Cardiac muscle cell (in vitro differentiated cells and primary cell): ENCODE measurements around the gene BCR. TPM values are rescaled to one million over a fixed set of nuclear protein-coding genes. Genes with fewer than 3 reads are reported as not detected.

Experiments used
- DNase-seq, 2 donors: peaks; one replicate each; pipeline versions ENCODE4 v3.0.0 to v3.0.0-alpha.2; 2010 to 2017; ENCODE audit warnings: low read depth in 1 of 2, low spot score in 1 of 2
- H3K27ac ChIP-seq: fragments of 200-600 bp; sonication (generic); 2 replicates; pipeline ENCODE4 v1.5.1; 2016
- H3K27me3 ChIP-seq: fragments of 200-600 bp; sonication (generic); 2 replicates; pipeline ENCODE4 v1.6.0; 2016; ENCODE audit warnings: control low read depth
- H3K36me3 ChIP-seq: fragments of 200-600 bp; sonication (generic); 2 replicates; pipeline ENCODE4 v1.5.1; 2016; ENCODE audit warnings: control low read depth
- H3K4me1 ChIP-seq: fragments of 200-600 bp; sonication (generic); 2 replicates; pipeline ENCODE4 v1.8.1; 2017; ENCODE audit warnings: low read depth, mild to moderate bottlenecking, mixed run types
- H3K4me3 ChIP-seq: fragments of 200-600 bp; sonication (generic); 2 replicates; pipeline ENCODE4 v1.5.1; 2016; ENCODE audit warnings: mild to moderate bottlenecking
- H3K9me3 ChIP-seq: fragments of 200-600 bp; sonication (generic); 2 replicates; pipeline ENCODE4 v1.5.1; 2017; ENCODE audit warnings: low read depth, mild to moderate bottlenecking, control low read depth
- polyA plus RNA-seq: library from polyadenylated mRNA; unstranded; fragments of >200 nt; fragmentation: Nextera tagmentation; extraction: Ambion mirVana; gene quantifications from 2 replicates; pipeline ENCODE4 v1.2.1, GENCODE V29; 2016
- total RNA-seq: library from RNA; depleted of rRNA; stranded (reverse); fragments of >200 nt; gene quantifications from 2 replicates; pipeline ENCODE4 v1.2.3, GENCODE V29; 2016
- TF ChIP-seq, protein P1 (sequence below): IDR thresholded peaks from 2 replicates; pipeline ENCODE4 v1.5.1; 2012; ENCODE audit warnings: low read depth, mild to moderate bottlenecking, low read length

The BCR gene
- total and polyA plus RNA-seq, 2 experiments from 2014 or later: 30.9 to 53.1 TPM

DNA sequence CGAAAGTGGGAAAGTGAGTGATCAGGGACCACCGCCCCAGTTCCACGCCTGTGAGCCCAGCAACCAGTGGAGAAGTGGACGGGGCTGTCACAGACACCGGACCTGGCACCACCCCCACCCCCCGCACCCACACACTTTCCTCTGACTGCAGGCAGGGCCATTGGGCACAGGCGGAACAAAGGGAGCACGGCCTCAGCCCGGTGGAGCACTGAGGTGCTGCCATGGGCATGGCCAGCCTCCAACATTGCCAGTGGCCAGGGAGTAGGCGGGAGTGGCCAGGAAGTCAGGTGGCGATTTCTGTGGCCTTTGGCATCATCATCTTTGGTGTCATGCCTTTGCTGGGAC is 78.5 kb downstream of the BCR start:
- peaks cover 16% of the 10 kb centered on the region for H3K4me1 ChIP-seq
- peaks cover 5% of the 10 kb centered on the region for H3K36me3 ChIP-seq
- H3K27me3 ChIP-seq: no peaks in the 10 kb centered on the region
- H3K27ac ChIP-seq: no peak overlapping the region
- TF ChIP-seq, protein P1, sequence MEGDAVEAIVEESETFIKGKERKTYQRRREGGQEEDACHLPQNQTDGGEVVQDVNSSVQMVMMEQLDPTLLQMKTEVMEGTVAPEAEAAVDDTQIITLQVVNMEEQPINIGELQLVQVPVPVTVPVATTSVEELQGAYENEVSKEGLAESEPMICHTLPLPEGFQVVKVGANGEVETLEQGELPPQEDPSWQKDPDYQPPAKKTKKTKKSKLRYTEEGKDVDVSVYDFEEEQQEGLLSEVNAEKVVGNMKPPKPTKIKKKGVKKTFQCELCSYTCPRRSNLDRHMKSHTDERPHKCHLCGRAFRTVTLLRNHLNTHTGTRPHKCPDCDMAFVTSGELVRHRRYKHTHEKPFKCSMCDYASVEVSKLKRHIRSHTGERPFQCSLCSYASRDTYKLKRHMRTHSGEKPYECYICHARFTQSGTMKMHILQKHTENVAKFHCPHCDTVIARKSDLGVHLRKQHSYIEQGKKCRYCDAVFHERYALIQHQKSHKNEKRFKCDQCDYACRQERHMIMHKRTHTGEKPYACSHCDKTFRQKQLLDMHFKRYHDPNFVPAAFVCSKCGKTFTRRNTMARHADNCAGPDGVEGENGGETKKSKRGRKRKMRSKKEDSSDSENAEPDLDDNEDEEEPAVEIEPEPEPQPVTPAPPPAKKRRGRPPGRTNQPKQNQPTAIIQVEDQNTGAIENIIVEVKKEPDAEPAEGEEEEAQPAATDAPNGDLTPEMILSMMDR: no peak
- no peak for DNase-seq
- no peak overlapping the region for H3K4me3 ChIP-seq
- no peaks in the 10 kb centered on the region for H3K9me3 ChIP-seq

DNA sequence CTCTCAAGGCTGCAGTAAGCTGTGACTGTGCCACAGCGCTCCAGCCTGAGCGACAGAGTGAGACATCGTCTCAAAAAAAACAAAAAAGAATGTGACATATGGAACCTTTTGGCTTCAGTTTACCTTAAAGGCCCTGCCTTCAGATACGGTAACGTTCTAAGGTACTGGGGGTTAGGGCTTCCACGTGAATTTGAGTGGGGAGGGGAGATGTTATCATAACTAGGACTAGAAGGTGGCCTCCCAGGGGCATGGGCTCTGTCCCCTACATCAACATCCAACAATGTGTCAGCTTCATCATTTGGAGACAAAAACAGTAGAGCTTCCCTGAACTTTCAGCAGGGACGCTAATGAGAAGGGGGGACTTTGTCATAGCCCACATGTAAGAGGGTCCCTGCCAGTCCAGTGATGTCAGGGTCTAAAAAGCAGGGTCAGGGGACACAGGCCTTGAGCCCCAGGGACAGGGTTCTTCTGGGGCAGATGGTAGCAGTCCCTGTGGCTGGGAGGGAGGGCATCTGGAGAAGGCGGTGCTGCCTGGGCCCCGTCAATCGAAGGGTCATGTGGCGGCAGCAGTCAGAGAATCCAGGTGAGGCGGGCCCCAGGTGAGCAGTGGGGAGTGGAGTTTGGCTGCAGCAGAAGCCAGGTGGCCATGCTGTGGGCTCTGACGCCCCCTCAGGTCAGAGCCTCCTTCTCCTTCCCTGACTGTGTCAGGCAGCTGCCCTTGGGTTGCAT is 79.8 kb downstream of the BCR start:
- Histone ChIP-seq H3K9me3 (no peaks in the 10 kb centered on the region), H3K4me3 (no peak overlapping the region), H3K36me3 (peaks cover 10% of the 10 kb centered on the region), H3K27ac (no peak overlapping the region), H3K27me3 (no peaks in the 10 kb centered on the region), H3K4me1 (peaks cover 16% of the 10 kb centered on the region)
- DNase-seq: no peak
- TF ChIP-seq, protein P1: no peak

GRCh38 chr22:23260645-23261581 is 80.6 kb downstream of the BCR start:
- DNase-seq: no peak
- Histone ChIP-seq H3K36me3 (peaks cover 7% of the 10 kb centered on the region), H3K27ac (no peak overlapping the region), H3K4me3 (no peak overlapping the region), H3K27me3 (no peaks in the 10 kb centered on the region), H3K4me1 (peaks cover 14% of the 10 kb centered on the region), H3K9me3 (no peaks in the 10 kb centered on the region)
- TF ChIP-seq, protein P1: no peak

DNA sequence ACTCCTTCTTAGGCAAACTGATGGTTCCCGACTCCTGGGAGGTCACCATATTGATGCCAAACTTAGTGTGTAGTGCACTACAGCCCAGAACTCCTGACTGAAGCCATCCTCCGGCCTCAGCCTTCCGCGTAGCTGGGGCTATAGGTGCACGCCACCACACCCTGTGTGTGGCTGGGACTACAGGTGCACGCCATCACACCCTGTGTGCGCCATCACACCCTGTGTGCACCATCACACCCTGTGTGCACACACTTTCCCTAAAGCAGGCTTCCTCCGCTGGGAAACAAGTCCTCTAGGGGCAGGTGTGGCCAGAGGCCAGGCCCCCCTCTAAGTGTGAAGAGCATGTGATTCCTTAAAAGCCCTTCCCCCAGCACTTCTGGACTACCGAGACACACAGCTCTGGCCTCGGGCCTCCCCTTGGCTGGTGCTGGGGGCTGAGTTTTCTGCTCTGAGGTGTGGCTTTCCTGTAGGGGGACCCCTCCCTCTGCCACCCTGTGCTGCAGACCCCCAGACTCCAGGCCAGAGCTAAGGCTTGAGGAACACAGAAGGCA is 81.7 kb downstream of the BCR start:
- no peak overlapping the region for H3K27ac ChIP-seq
- H3K9me3 ChIP-seq: no peaks in the 10 kb centered on the region
- H3K4me1 ChIP-seq: peaks cover 6% of the 10 kb centered on the region
- DNase-seq: no peak
- TF ChIP-seq, protein P1: no peak
- H3K4me3 ChIP-seq: no peak overlapping the region
- H3K36me3 ChIP-seq: peaks cover 7% of the 10 kb centered on the region
- no peaks in the 10 kb centered on the region for H3K27me3 ChIP-seq

GRCh38 chr22:23262518-23263332 is 82.4 kb downstream of the BCR start:
- TF ChIP-seq, protein P1: no peak

More at GRCh38 chr22:23262518-23263332, 82.4 kb downstream of the BCR start:
- Histone ChIP-seq H3K36me3 (peaks cover 7% of the 10 kb centered on the region), H3K4me1 (no peaks in the 10 kb centered on the region), H3K9me3 (no peaks in the 10 kb centered on the region), H3K27me3 (no peaks in the 10 kb centered on the region), H3K27ac (no peak overlapping the region), H3K4me3 (no peak overlapping the region)
- no peak for DNase-seq
